ENCODE measurements around the gene STXBP2.
"Not testable (repeated sequence)": the region's sequence is repeated elsewhere in the genome, so short reads cannot be mapped to it uniquely, and the experiment has no call there.

The STXBP2 gene

GRCh38 chr19:7642295-7643030, 5.6 kb downstream of the STXBP2 start:
- no peaks in the 10 kb centered on the region for H3K27me3 ChIP-seq (ENCODE audit: control insufficient read depth in 2 of 2, insufficient read depth in 2 of 2, low read length in 2 of 2)
- peaks cover 6 to 25% of the 10 kb centered on the region in 2 donors for H3K36me3 ChIP-seq (ENCODE audit: control insufficient read depth in 2 of 2, insufficient read depth in 2 of 2, low read length in 2 of 2)
- no peak overlapping the region for H3K4me3 ChIP-seq (ENCODE audit: low read length in 2 of 2)
- no peak overlapping the region for H3K27ac ChIP-seq (ENCODE audit: low read depth in 2 of 2, low read length in 2 of 2)
- H3K4me1 ChIP-seq (ENCODE audit: control insufficient read depth in 2 of 2, insufficient read depth in 2 of 2, low read length in 2 of 2): peaks cover 0 to 6% of the 10 kb centered on the region in 2 donors
- no peaks in the 10 kb centered on the region for H3K9me3 ChIP-seq (ENCODE audit: control insufficient read depth in 2 of 2, low read length in 2 of 2)
- no peak overlapping the region for H3K9ac ChIP-seq (ENCODE audit: low read depth in 1 of 2, low read length in 2 of 2)

- Histone ChIP-seq H3K27ac (ENCODE audit: low read depth in 2 of 2, low read length in 2 of 2) (no peak overlapping the region), H3K4me1 (ENCODE audit: control insufficient read depth in 2 of 2, insufficient read depth in 2 of 2, low read length in 2 of 2) (peaks cover 0 to under 1% of the 10 kb centered on the region in 2 donors), H3K36me3 (ENCODE audit: control insufficient read depth in 2 of 2, insufficient read depth in 2 of 2, low read length in 2 of 2) (peaks cover 6 to 25% of the 10 kb centered on the region in 2 donors), H3K9me3 (ENCODE audit: control insufficient read depth in 2 of 2, low read length in 2 of 2) (no peaks in the 10 kb centered on the region), H3K4me3 (ENCODE audit: low read length in 2 of 2) (no peak overlapping the region), H3K27me3 (ENCODE audit: control insufficient read depth in 2 of 2, insufficient read depth in 2 of 2, low read length in 2 of 2) (no peaks in the 10 kb centered on the region), H3K9ac (ENCODE audit: low read depth in 1 of 2, low read length in 2 of 2) (no peak overlapping the region)
Measured at GRCh38 chr19:7643031-7643415, 6.1 kb downstream of the STXBP2 start.

GRCh38 chr19:7643629-7644549, 7.0 kb downstream of the STXBP2 start:
- not testable (repeated sequence) for H3K4me3 ChIP-seq (ENCODE audit: low read length in 2 of 2)

GRCh38 chr19:7644550-7644877, 7.6 kb downstream of the STXBP2 start:
- no peak overlapping the region for H3K4me3 ChIP-seq (ENCODE audit: low read length in 2 of 2)
- no peak overlapping the region for H3K9ac ChIP-seq (ENCODE audit: low read depth in 1 of 2, low read length in 2 of 2)
- H3K9me3 ChIP-seq (ENCODE audit: control insufficient read depth in 2 of 2, low read length in 2 of 2): no peaks in the 10 kb centered on the region
- no peak overlapping the region for H3K27ac ChIP-seq (ENCODE audit: low read depth in 2 of 2, low read length in 2 of 2)
- H3K36me3 ChIP-seq (ENCODE audit: control insufficient read depth in 2 of 2, insufficient read depth in 2 of 2, low read length in 2 of 2): peaks cover 6 to 25% of the 10 kb centered on the region in 2 donors
- H3K4me1 ChIP-seq (ENCODE audit: control insufficient read depth in 2 of 2, insufficient read depth in 2 of 2, low read length in 2 of 2): no peaks in the 10 kb centered on the region
- H3K27me3 ChIP-seq (ENCODE audit: control insufficient read depth in 2 of 2, insufficient read depth in 2 of 2, low read length in 2 of 2): no peaks in the 10 kb centered on the region

More at GRCh38 chr19:7643629-7644549, 7.0 kb downstream of the STXBP2 start:
- not testable (repeated sequence) for H3K27me3 ChIP-seq (ENCODE audit: control insufficient read depth in 2 of 2, insufficient read depth in 2 of 2, low read length in 2 of 2); H3K9me3 ChIP-seq (ENCODE audit: control insufficient read depth in 2 of 2, low read length in 2 of 2); H3K9ac ChIP-seq (ENCODE audit: low read depth in 1 of 2, low read length in 2 of 2); H3K27ac ChIP-seq (ENCODE audit: low read depth in 2 of 2, low read length in 2 of 2); H3K4me1 ChIP-seq (ENCODE audit: control insufficient read depth in 2 of 2, insufficient read depth in 2 of 2, low read length in 2 of 2)
- H3K36me3 ChIP-seq (ENCODE audit: control insufficient read depth in 2 of 2, insufficient read depth in 2 of 2, low read length in 2 of 2): peaks cover 6 to 25% of the 10 kb centered on the region in 2 donors

GRCh38 chr19:7645163-7645562, 8.3 kb downstream of the STXBP2 start:
- Histone ChIP-seq H3K4me3 (ENCODE audit: low read length in 2 of 2) (no peak overlapping the region), H3K9ac (ENCODE audit: low read depth in 1 of 2, low read length in 2 of 2) (no peak overlapping the region), H3K9me3 (ENCODE audit: control insufficient read depth in 2 of 2, low read length in 2 of 2) (no peaks in the 10 kb centered on the region), H3K36me3 (ENCODE audit: control insufficient read depth in 2 of 2, insufficient read depth in 2 of 2, low read length in 2 of 2) (peaks cover 6 to 18% of the 10 kb centered on the region in 2 donors), H3K4me1 (ENCODE audit: control insufficient read depth in 2 of 2, insufficient read depth in 2 of 2, low read length in 2 of 2) (no peaks in the 10 kb centered on the region), H3K27ac (ENCODE audit: low read depth in 2 of 2, low read length in 2 of 2) (no peak overlapping the region), H3K27me3 (ENCODE audit: control insufficient read depth in 2 of 2, insufficient read depth in 2 of 2, low read length in 2 of 2) (no peaks in the 10 kb centered on the region)

- Histone ChIP-seq H3K4me3 (ENCODE audit: low read length in 2 of 2) (no peak overlapping the region), H3K9me3 (ENCODE audit: control insufficient read depth in 2 of 2, low read length in 2 of 2) (no peaks in the 10 kb centered on the region), H3K27me3 (ENCODE audit: control insufficient read depth in 2 of 2, insufficient read depth in 2 of 2, low read length in 2 of 2) (no peaks in the 10 kb centered on the region), H3K9ac (ENCODE audit: low read depth in 1 of 2, low read length in 2 of 2) (no peak overlapping the region), H3K27ac (ENCODE audit: low read depth in 2 of 2, low read length in 2 of 2) (no peak overlapping the region), H3K36me3 (ENCODE audit: control insufficient read depth in 2 of 2, insufficient read depth in 2 of 2, low read length in 2 of 2) (peaks cover 6 to 14% of the 10 kb centered on the region in 2 donors), H3K4me1 (ENCODE audit: control insufficient read depth in 2 of 2, insufficient read depth in 2 of 2, low read length in 2 of 2) (no peaks in the 10 kb centered on the region)
Measured at GRCh38 chr19:7645656-7646425, 8.9 kb downstream of the STXBP2 start.

GRCh38 chr19:7646426-7646700, 9.5 kb downstream of the STXBP2 start:
- H3K27me3 ChIP-seq (ENCODE audit: control insufficient read depth in 2 of 2, insufficient read depth in 2 of 2, low read length in 2 of 2): no peaks in the 10 kb centered on the region

GRCh38 chr19:7647156-7647555, 10.2 kb downstream of the STXBP2 start:
- H3K4me1 ChIP-seq (ENCODE audit: control insufficient read depth in 2 of 2, insufficient read depth in 2 of 2, low read length in 2 of 2): peaks cover 0 to 2% of the 10 kb centered on the region in 2 donors
- peaks cover 6 to 13% of the 10 kb centered on the region in 2 donors for H3K36me3 ChIP-seq (ENCODE audit: control insufficient read depth in 2 of 2, insufficient read depth in 2 of 2, low read length in 2 of 2)
- H3K9me3 ChIP-seq (ENCODE audit: control insufficient read depth in 2 of 2, low read length in 2 of 2): no peaks in the 10 kb centered on the region
- no peak overlapping the region for H3K9ac ChIP-seq (ENCODE audit: low read depth in 1 of 2, low read length in 2 of 2)
- no peaks in the 10 kb centered on the region for H3K27me3 ChIP-seq (ENCODE audit: control insufficient read depth in 2 of 2, insufficient read depth in 2 of 2, low read length in 2 of 2)
- no peak overlapping the region for H3K27ac ChIP-seq (ENCODE audit: low read depth in 2 of 2, low read length in 2 of 2)
- H3K4me3 ChIP-seq (ENCODE audit: low read length in 2 of 2): no peak overlapping the region

More at GRCh38 chr19:7646426-7646700, 9.5 kb downstream of the STXBP2 start:
- H3K9ac ChIP-seq (ENCODE audit: low read depth in 1 of 2, low read length in 2 of 2): no peak overlapping the region
- H3K9me3 ChIP-seq (ENCODE audit: control insufficient read depth in 2 of 2, low read length in 2 of 2): no peaks in the 10 kb centered on the region
- no peak overlapping the region for H3K4me3 ChIP-seq (ENCODE audit: low read length in 2 of 2)
- H3K4me1 ChIP-seq (ENCODE audit: control insufficient read depth in 2 of 2, insufficient read depth in 2 of 2, low read length in 2 of 2): no peaks in the 10 kb centered on the region
- no peak overlapping the region for H3K27ac ChIP-seq (ENCODE audit: low read depth in 2 of 2, low read length in 2 of 2)
- H3K36me3 ChIP-seq (ENCODE audit: control insufficient read depth in 2 of 2, insufficient read depth in 2 of 2, low read length in 2 of 2): peaks cover 6 to 14% of the 10 kb centered on the region in 2 donors

GRCh38 chr19:7648265-7649014, 11.5 kb downstream of the STXBP2 start:
- H3K4me1 ChIP-seq (ENCODE audit: control insufficient read depth in 2 of 2, insufficient read depth in 2 of 2, low read length in 2 of 2): peaks cover 0 to 6% of the 10 kb centered on the region in 2 donors

More at GRCh38 chr19:7648265-7649014, 11.5 kb downstream of the STXBP2 start:
- H3K9ac ChIP-seq (ENCODE audit: low read depth in 1 of 2, low read length in 2 of 2): no peak overlapping the region
- H3K9me3 ChIP-seq (ENCODE audit: control insufficient read depth in 2 of 2, low read length in 2 of 2): no peaks in the 10 kb centered on the region
- no peak overlapping the region for H3K4me3 ChIP-seq (ENCODE audit: low read length in 2 of 2)
- H3K27ac ChIP-seq (ENCODE audit: low read depth in 2 of 2, low read length in 2 of 2): no peak overlapping the region
- H3K27me3 ChIP-seq (ENCODE audit: control insufficient read depth in 2 of 2, insufficient read depth in 2 of 2, low read length in 2 of 2): no peaks in the 10 kb centered on the region
- peaks cover 3 to 8% of the 10 kb centered on the region in 2 donors for H3K36me3 ChIP-seq (ENCODE audit: control insufficient read depth in 2 of 2, insufficient read depth in 2 of 2, low read length in 2 of 2)
